ENCODE results near the gene PACRG. TPM values are rescaled to one million over a fixed set of nuclear protein-coding genes. Genes with fewer than 3 reads are reported as not detected.

Gene PACRG
- total and polyA plus RNA-seq, 2 of the 13 experiments (the other 11 are each of a cell fraction or from before 2014, with no cell fraction given), result 0.13 TPM; not detected in 1

DNA sequence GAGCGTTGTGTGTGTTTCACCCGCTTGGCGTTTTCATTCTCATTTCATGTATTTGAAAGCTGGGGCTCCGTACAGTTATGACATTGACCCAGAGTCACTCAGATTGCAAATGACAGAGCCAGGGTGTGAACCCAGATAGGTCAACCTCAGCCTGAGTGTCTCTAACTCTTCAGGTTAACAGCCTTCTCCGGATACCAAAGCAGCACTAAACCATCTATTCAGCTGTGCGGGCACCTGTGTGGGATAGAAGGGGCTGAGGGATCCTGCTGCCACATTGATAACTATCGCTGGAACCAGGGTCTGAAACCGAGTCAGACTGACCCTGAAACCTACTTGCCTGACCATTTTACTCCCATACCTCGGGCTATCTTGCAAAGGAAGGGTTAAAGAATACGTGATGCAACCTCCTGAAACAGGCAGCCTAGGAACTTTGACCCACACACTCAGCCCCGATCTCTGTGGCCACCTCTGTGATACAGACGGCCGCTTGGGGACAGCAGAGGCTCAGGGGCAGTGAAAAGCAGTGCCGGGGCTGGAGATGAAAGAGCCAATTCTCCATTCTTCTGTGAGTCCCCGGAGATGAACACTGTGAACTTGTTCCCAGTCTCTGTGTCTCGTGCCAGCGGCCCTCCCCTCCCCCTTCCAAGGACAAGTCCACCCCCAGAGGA lies 453.2 kb downstream of the PACRG start (continued):
- TF ChIP-seq, protein P1, sequence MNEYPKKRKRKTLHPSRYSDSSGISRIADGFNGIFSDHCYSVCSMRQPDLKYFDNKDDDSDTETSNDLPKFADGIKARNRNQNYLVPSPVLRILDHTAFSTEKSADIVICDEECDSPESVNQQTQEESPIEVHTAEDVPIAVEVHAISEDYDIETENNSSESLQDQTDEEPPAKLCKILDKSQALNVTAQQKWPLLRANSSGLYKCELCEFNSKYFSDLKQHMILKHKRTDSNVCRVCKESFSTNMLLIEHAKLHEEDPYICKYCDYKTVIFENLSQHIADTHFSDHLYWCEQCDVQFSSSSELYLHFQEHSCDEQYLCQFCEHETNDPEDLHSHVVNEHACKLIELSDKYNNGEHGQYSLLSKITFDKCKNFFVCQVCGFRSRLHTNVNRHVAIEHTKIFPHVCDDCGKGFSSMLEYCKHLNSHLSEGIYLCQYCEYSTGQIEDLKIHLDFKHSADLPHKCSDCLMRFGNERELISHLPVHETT (CRISPR knock-in tag; conservative IDR thresholded peaks at IDR 0.05), result peak; percentile 63; the same call in 1 of the 2 replicates
- TF ChIP-seq ZNF772 (CRISPR knock-in tag; IDR thresholded peaks at IDR 0.05) (peak; percentile 85; the same call in 1 of the 2 replicates), ARNT (IDR thresholded peaks at IDR 0.05) (no peak), HMG20A (CRISPR knock-in tag; IDR thresholded peaks at IDR 0.05; ENCODE audit: borderline replicate concordance) (peak; percentile 80; the same call in 1 of the 2 replicates), YEATS4 (CRISPR knock-in tag; IDR thresholded peaks at IDR 0.05; ENCODE audit: borderline replicate concordance) (peak; percentile 62; the same call in 1 of the 2 replicates), HNF4A (CRISPR knock-in tag; IDR thresholded peaks at IDR 0.05) (peak; percentile 99), NFRKB (IDR thresholded peaks at IDR 0.05) (no peak), EZH2 (conservative IDR thresholded peaks at IDR 0.05; ENCODE audit: low read depth, low read length) (no peak), SMYD3 (CRISPR knock-in tag; IDR thresholded peaks at IDR 0.05) (no peak), MAZ (IDR thresholded peaks at IDR 0.05; ENCODE audit: borderline replicate concordance, low read depth, low read length) (peak; percentile 37; the same call in 1 of the 2 replicates), MAZ (CRISPR knock-in tag; IDR thresholded peaks at IDR 0.05; ENCODE audit: low read depth) (no peak), NBN (conservative IDR thresholded peaks at IDR 0.05) (no peak)
- TF ChIP-seq, protein P2, sequence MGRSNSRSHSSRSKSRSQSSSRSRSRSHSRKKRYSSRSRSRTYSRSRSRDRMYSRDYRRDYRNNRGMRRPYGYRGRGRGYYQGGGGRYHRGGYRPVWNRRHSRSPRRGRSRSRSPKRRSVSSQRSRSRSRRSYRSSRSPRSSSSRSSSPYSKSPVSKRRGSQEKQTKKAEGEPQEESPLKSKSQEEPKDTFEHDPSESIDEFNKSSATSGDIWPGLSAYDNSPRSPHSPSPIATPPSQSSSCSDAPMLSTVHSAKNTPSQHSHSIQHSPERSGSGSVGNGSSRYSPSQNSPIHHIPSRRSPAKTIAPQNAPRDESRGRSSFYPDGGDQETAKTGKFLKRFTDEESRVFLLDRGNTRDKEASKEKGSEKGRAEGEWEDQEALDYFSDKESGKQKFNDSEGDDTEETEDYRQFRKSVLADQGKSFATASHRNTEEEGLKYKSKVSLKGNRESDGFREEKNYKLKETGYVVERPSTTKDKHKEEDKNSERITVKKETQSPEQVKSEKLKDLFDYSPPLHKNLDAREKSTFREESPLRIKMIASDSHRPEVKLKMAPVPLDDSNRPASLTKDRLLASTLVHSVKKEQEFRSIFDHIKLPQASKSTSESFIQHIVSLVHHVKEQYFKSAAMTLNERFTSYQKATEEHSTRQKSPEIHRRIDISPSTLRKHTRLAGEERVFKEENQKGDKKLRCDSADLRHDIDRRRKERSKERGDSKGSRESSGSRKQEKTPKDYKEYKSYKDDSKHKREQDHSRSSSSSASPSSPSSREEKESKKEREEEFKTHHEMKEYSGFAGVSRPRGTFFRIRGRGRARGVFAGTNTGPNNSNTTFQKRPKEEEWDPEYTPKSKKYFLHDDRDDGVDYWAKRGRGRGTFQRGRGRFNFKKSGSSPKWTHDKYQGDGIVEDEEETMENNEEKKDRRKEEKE (IDR thresholded peaks at IDR 0.05), result no peak
- TF ChIP-seq, protein P3, sequence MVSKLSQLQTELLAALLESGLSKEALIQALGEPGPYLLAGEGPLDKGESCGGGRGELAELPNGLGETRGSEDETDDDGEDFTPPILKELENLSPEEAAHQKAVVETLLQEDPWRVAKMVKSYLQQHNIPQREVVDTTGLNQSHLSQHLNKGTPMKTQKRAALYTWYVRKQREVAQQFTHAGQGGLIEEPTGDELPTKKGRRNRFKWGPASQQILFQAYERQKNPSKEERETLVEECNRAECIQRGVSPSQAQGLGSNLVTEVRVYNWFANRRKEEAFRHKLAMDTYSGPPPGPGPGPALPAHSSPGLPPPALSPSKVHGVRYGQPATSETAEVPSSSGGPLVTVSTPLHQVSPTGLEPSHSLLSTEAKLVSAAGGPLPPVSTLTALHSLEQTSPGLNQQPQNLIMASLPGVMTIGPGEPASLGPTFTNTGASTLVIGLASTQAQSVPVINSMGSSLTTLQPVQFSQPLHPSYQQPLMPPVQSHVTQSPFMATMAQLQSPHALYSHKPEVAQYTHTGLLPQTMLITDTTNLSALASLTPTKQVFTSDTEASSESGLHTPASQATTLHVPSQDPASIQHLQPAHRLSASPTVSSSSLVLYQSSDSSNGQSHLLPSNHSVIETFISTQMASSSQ (IDR thresholded peaks at IDR 0.05; ENCODE audit: low read depth), result 0 out of 2 replicates have a peak, but pooled peaks have one; percentile 9
- TF ChIP-seq, protein P3 (CRISPR knock-in tag; IDR thresholded peaks at IDR 0.05; ENCODE audit: borderline replicate concordance), result no peak; the same call in 1 of the 2 replicates
- TF ChIP-seq, protein P4, sequence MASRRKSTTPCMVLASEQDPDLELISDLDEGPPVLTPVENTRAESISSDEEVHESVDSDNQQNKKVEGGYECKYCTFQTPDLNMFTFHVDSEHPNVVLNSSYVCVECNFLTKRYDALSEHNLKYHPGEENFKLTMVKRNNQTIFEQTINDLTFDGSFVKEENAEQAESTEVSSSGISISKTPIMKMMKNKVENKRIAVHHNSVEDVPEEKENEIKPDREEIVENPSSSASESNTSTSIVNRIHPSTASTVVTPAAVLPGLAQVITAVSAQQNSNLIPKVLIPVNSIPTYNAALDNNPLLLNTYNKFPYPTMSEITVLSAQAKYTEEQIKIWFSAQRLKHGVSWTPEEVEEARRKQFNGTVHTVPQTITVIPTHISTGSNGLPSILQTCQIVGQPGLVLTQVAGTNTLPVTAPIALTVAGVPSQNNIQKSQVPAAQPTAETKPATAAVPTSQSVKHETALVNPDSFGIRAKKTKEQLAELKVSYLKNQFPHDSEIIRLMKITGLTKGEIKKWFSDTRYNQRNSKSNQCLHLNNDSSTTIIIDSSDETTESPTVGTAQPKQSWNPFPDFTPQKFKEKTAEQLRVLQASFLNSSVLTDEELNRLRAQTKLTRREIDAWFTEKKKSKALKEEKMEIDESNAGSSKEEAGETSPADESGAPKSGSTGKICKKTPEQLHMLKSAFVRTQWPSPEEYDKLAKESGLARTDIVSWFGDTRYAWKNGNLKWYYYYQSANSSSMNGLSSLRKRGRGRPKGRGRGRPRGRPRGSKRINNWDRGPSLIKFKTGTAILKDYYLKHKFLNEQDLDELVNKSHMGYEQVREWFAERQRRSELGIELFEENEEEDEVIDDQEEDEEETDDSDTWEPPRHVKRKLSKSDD (CRISPR knock-in tag; IDR thresholded peaks at IDR 0.05; ENCODE audit: low read depth), result peak; percentile 90
- TF ChIP-seq, protein P5, sequence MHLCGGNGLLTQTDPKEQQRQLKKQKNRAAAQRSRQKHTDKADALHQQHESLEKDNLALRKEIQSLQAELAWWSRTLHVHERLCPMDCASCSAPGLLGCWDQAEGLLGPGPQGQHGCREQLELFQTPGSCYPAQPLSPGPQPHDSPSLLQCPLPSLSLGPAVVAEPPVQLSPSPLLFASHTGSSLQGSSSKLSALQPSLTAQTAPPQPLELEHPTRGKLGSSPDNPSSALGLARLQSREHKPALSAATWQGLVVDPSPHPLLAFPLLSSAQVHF (CRISPR knock-in tag; IDR thresholded peaks at IDR 0.05), result no peak
- TF ChIP-seq, protein P6, sequence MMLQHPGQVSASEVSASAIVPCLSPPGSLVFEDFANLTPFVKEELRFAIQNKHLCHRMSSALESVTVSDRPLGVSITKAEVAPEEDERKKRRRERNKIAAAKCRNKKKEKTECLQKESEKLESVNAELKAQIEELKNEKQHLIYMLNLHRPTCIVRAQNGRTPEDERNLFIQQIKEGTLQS (CRISPR knock-in tag; IDR thresholded peaks at IDR 0.05), result peak; percentile 99
